AG09309 (cell line): ENCODE results near the gene RRM1.

Experiments used
- DNase-seq: peaks from one replicate; pipeline ENCODE4 v3.0.0-alpha.2; 2010; ENCODE audit warnings: low read depth
- H3K4me3 ChIP-seq: 2 replicates; pipeline ENCODE4 v1.5.1; 2011; ENCODE audit warnings: mild to moderate bottlenecking, low read depth, low read length, moderate library complexity; ENCODE audit not compliant: control insufficient read depth
- TF ChIP-seq, protein P1 (sequence below): IDR thresholded peaks from 2 replicates; pipeline ENCODE4 v1.5.1; 2011; ENCODE audit warnings: mild to moderate bottlenecking, low read depth, low read length, inconsistent platforms; ENCODE audit not compliant: insufficient read depth, control insufficient read depth; ENCODE audit errors: missing control alignments

Gene RRM1

DNA sequence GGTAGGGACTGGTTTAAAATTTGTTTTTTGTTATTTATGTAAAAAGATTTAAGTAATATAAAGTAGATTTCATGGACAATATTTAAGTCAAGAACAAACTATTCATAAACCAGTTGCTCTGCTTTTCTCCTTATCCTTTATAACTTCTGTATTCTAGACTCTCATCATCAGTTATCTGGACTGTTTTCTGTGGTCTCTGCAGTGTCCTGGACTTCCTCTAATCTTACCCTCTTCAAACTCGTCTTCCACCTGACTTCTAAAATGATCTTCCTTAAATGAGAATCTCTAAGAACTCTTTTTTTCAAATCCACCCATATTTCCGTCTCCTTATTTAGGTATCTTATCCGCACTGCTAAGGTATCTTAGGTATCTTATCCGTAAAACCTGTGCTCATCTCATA is 8.1 kb downstream of the RRM1 start:
- H3K4me3 ChIP-seq, result no peak overlapping the region
- TF ChIP-seq, protein P1, sequence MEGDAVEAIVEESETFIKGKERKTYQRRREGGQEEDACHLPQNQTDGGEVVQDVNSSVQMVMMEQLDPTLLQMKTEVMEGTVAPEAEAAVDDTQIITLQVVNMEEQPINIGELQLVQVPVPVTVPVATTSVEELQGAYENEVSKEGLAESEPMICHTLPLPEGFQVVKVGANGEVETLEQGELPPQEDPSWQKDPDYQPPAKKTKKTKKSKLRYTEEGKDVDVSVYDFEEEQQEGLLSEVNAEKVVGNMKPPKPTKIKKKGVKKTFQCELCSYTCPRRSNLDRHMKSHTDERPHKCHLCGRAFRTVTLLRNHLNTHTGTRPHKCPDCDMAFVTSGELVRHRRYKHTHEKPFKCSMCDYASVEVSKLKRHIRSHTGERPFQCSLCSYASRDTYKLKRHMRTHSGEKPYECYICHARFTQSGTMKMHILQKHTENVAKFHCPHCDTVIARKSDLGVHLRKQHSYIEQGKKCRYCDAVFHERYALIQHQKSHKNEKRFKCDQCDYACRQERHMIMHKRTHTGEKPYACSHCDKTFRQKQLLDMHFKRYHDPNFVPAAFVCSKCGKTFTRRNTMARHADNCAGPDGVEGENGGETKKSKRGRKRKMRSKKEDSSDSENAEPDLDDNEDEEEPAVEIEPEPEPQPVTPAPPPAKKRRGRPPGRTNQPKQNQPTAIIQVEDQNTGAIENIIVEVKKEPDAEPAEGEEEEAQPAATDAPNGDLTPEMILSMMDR, result no peak
- no peak for DNase-seq

DNA sequence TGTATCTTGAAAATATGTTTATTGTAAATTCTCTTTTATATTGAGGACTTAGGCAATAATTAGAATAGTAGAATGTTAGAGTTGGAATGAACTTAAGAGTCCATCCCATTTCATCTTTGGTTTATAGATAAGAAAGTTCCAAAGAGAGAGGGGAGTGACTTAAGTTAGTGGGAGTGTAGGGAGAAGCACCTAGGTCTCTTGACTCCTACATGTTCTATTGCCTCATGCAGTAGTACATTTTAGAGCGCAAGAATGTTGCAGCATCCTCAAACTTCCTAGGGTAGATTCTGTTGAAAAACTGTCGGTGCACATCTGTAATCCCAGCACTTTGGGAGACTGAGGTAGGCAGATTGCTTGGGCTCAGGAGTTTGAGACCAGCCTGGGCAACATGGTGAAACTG is 8.7 kb downstream of the RRM1 start:
- TF ChIP-seq, protein P1, result no peak

GRCh38 chr11:4105916-4106315 is 11.3 kb downstream of the RRM1 start:
- no peak for DNase-seq
- TF ChIP-seq, protein P1, result no peak
- H3K4me3 ChIP-seq, result no peak overlapping the region

More for the DNA sequence above, 8.7 kb downstream of the RRM1 start:
- no peak for DNase-seq
- H3K4me3 ChIP-seq, result no peak overlapping the region

DNA sequence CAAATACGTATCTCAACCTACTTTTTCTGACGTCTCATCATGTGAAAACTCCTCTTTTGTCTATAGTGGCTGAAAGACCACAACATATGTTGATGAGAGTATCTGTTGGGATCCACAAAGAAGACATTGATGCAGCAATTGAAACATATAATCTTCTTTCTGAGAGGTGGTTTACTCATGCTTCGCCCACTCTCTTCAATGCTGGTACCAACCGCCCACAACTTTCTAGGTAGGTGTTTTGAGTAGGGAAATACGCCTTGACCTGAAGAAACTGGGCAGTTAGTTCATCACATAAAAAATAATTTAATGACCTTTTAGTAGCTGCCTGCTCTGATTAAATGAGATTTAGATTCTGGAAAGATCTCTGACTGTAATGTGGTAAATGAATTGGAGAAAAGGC is 17.2 kb downstream of the RRM1 start:
- DNase-seq, result no peak
- TF ChIP-seq, protein P1, result no peak
- H3K4me3 ChIP-seq, result no peak overlapping the region

- no peak overlapping the region for H3K4me3 ChIP-seq
- TF ChIP-seq, protein P1, result no peak
- DNase-seq, result no peak
These were observed 20.5 kb downstream of the RRM1 start for GRCh38 chr11:4115128-4115527.

- DNase-seq, result no peak
- TF ChIP-seq, protein P1, result no peak
- no peak overlapping the region for H3K4me3 ChIP-seq
These were observed 23.5 kb downstream of the RRM1 start for GRCh38 chr11:4118107-4118506.

DNA sequence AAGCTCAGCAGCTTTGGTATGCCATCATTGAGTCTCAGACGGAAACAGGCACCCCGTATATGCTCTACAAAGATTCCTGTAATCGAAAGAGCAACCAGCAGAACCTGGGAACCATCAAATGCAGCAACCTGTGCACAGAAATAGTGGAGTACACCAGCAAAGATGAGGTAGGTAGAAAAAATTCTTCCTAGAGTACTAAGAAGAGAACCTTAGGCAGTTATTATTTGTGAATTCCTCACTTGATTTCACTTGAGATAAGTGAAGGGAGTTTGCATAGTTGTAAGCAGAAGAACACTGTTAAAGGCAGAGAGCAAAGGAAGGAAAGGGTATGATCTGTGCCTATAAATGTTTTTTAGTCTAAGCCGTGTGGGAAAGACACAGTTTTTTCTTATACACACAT is 28.6 kb downstream of the RRM1 start:
- no peak for DNase-seq
- TF ChIP-seq, protein P1, result no peak
- H3K4me3 ChIP-seq, result no peak overlapping the region
